Hepatocyte (in vitro differentiated cells): ENCODE data around the gene CAT. TPM values are rescaled to one million over a fixed set of nuclear protein-coding genes. Genes with fewer than 3 reads are reported as not detected.

Source experiments
- DNase-seq: peaks from one replicate; pipeline ENCODE4 v3.0.0-alpha.2; 2016; ENCODE audit warnings: low spot score
- H2AFZ ChIP-seq: fragments of 200-600 bp; sonication (generic); 2 replicates; pipeline ENCODE4 v1.6.0; 2016; ENCODE audit warnings: antibody characterized with exemption, mild to moderate bottlenecking
- H3K27ac ChIP-seq: fragments of 200-600 bp; sonication (generic); 2 replicates; pipeline ENCODE4 v1.5.1; 2016; ENCODE audit warnings: mild to moderate bottlenecking
- H3K27me3 ChIP-seq: fragments of 200-600 bp; sonication (generic); 2 replicates; pipeline ENCODE4 v1.6.1; 2016
- H3K36me3 ChIP-seq: fragments of 200-600 bp; sonication (generic); replicated peaks from 2 replicates; pipeline ENCODE4 v1.5.1; 2016; ENCODE audit warnings: low read depth; ENCODE audit not compliant: insufficient read depth
- H3K4me1 ChIP-seq: fragments of 200-600 bp; sonication (generic); 2 replicates; pipeline ENCODE4 v1.5.1; 2016; ENCODE audit warnings: mild to moderate bottlenecking, moderate library complexity; ENCODE audit not compliant: insufficient read depth
- H3K4me2 ChIP-seq: fragments of 200-600 bp; sonication (generic); 2 replicates; pipeline ENCODE4 v1.6.0; 2016
- H3K4me3 ChIP-seq: fragments of 200-600 bp; sonication (generic); 2 replicates; pipeline ENCODE4 v1.5.1; 2016; ENCODE audit warnings: mild to moderate bottlenecking
- H3K79me2 ChIP-seq: fragments of 200-600 bp; sonication (generic); 2 replicates; pipeline ENCODE4 v1.6.0; 2017; ENCODE audit warnings: mild to moderate bottlenecking
- H3K9me2 ChIP-seq: fragments of 200-600 bp; sonication (generic); replicated peaks from 2 replicates; pipeline ENCODE4 v1.6.0; 2017; ENCODE audit warnings: mild to moderate bottlenecking; ENCODE audit not compliant: insufficient read depth
- H3K9me3 ChIP-seq: fragments of 200-600 bp; sonication (generic); 2 replicates; pipeline ENCODE4 v1.5.1; 2016; ENCODE audit warnings: low read depth, mild to moderate bottlenecking
- H4K20me1 ChIP-seq: fragments of 200-600 bp; sonication (generic); 2 replicates; pipeline ENCODE4 v1.6.0; 2016; ENCODE audit warnings: mild to moderate bottlenecking; ENCODE audit not compliant: insufficient read depth, poor library complexity, severe bottlenecking
- EZH2 ChIP-seq: fragments of 200-600 bp; sonication (generic); IDR thresholded peaks from 2 replicates; pipeline ENCODE4 v1.6.1; 2016; ENCODE audit warnings: antibody characterized with exemption, mild to moderate bottlenecking, borderline replicate concordance
- EZH2phosphoT487 ChIP-seq: fragments of 200-600 bp; sonication (generic); IDR thresholded peaks from one replicate; pipeline ENCODE4 v1.6.1; 2018; ENCODE audit warnings: antibody characterized with exemption, mild to moderate bottlenecking, low read depth, moderate library complexity; ENCODE audit not compliant: unreplicated experiment, severe bottlenecking
- WGBS: methylation state at CpG from one replicate; pipeline ENCODE4 v1.1.6; 2016; ENCODE audit warnings: low lambda C conversion rate; ENCODE audit errors: missing lambda C conversion rate; 5-methylcytosine and 5-hydroxymethylcytosine counted together
- polyA plus RNA-seq: library from polyadenylated mRNA; unstranded; fragments of >200 nt; fragmentation: Nextera tagmentation; extraction: Ambion mirVana; gene quantifications from 2 replicates; pipeline ENCODE4 v1.2.1, GENCODE V29; 2016
- total RNA-seq: library from RNA; depleted of rRNA; stranded (reverse); fragments of >200 nt; gene quantifications from 2 replicates; pipeline ENCODE4 v1.2.3, GENCODE V29; 2014
- TF ChIP-seq, protein P1 (sequence below): fragments of 200-600 bp; sonication (generic); IDR thresholded peaks from 2 replicates; pipeline ENCODE4 v1.5.1; 2016; ENCODE audit warnings: antibody characterized with exemption, mild to moderate bottlenecking; ENCODE audit not compliant: poor library complexity

The CAT gene
- total and polyA plus RNA-seq, 2 experiments from 2014 or later, result 0.47 TPM; not detected in 1

DNA sequence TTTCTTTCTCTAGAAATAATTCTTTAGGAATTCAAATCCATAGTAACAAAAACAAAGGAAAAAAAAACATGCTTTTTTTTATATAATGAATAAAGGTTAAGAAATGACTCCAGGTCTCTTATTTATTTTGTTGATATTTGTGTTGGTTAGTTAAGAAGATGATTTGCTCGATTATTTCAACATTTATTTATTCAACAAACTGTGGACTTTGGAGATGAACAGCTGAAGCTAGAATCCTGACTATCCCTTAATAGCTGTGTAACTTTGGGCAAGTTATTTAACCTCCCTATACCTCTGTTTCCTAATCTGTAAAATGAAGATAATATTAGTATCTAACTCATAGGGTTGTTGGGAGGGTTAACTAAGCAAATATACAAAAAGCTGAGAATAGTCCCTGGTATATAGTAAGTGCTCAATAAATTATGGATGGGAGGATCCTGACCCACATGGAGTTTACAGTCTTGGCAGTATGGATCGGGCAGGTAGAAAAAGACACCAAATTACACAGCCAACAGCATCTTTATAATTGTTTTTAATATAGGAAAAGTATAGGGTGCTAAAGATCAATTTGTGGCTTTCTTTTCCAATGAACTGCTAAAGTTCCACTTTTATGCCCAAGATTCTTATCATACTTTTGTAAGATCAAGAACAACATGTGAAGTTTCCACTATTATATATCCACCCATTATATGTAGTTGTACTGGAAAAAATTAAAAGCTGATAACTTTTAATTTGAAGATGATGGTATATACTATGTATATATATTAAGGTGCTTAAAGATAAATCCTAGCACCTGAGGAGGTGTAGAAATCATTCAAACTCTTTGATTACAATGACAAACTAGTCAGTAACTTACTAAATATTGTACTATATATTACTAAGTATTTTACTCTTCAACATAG lies 1.3 kb upstream of the CAT start:
- peaks cover 3% of the 10 kb centered on the region for H3K4me1 ChIP-seq
- no peak for DNase-seq
- WGBS, result 87% methylated on average over 2 of the region's 2 CpGs
- H3K27me3 ChIP-seq, result no peaks in the 10 kb centered on the region
- H3K36me3 ChIP-seq, result no peaks in the 10 kb centered on the region
- H3K9me2 ChIP-seq, result no peaks in the 10 kb centered on the region
- H3K4me3 ChIP-seq, result no peak overlapping the region
- H3K79me2 ChIP-seq, result no peaks in the 10 kb centered on the region
- H2AFZ ChIP-seq, result no peak overlapping the region
- no peaks in the 10 kb centered on the region for H4K20me1 ChIP-seq
- no peak overlapping the region for H3K4me2 ChIP-seq
- H3K27ac ChIP-seq, result no peak overlapping the region
- TF ChIP-seq, protein P1, sequence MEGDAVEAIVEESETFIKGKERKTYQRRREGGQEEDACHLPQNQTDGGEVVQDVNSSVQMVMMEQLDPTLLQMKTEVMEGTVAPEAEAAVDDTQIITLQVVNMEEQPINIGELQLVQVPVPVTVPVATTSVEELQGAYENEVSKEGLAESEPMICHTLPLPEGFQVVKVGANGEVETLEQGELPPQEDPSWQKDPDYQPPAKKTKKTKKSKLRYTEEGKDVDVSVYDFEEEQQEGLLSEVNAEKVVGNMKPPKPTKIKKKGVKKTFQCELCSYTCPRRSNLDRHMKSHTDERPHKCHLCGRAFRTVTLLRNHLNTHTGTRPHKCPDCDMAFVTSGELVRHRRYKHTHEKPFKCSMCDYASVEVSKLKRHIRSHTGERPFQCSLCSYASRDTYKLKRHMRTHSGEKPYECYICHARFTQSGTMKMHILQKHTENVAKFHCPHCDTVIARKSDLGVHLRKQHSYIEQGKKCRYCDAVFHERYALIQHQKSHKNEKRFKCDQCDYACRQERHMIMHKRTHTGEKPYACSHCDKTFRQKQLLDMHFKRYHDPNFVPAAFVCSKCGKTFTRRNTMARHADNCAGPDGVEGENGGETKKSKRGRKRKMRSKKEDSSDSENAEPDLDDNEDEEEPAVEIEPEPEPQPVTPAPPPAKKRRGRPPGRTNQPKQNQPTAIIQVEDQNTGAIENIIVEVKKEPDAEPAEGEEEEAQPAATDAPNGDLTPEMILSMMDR, result no peak
- no peak for TF ChIP-seq EZH2
- TF ChIP-seq EZH2phosphoT487, result no peak
- no peaks in the 10 kb centered on the region for H3K9me3 ChIP-seq

DNA sequence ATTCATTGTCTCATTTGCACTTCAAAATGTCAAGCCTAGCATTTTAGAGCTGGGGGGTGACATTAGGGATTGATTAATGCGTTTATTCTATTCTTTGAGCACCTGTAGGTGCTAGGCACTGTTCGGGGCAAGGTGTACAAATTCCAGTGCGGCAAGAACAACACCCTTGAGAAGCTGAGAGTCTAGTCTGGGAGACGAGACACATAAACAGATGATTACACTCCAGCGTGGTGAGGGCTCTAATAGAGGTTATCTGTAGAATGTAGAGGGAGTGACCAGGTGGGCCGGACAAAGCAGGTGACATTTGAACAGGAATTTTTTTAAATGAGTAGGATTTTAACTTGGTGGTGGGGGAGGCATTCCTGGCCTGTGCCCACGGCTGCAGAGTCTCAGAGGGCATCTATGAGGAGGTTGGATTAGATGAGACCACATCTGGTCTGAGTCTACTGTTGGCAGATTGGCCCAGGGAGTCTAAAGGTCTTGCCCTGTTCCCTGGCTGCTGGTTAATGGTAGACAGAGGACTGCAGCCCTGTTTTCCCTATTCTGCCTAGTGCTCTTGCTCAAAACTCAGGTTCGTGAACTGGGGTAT lies 970 bp downstream of the CAT start:
- H3K36me3 ChIP-seq, result no peaks in the 10 kb centered on the region
- no peak overlapping the region for H2AFZ ChIP-seq
- peaks cover 3% of the 10 kb centered on the region for H3K4me1 ChIP-seq
- H3K9me3 ChIP-seq, result no peaks in the 10 kb centered on the region
- H3K27ac ChIP-seq, result no peak overlapping the region
- no peaks in the 10 kb centered on the region for H4K20me1 ChIP-seq
- H3K4me2 ChIP-seq, result no peak overlapping the region
- WGBS, result 76% methylated on average over 8 of the region's 8 CpGs
- H3K4me3 ChIP-seq, result no peak overlapping the region
- no peaks in the 10 kb centered on the region for H3K9me2 ChIP-seq
- DNase-seq, result no peak
- no peaks in the 10 kb centered on the region for H3K79me2 ChIP-seq
- no peaks in the 10 kb centered on the region for H3K27me3 ChIP-seq
- TF ChIP-seq EZH2phosphoT487 (no peak), EZH2 (no peak)
- TF ChIP-seq, protein P1, result no peak

DNA sequence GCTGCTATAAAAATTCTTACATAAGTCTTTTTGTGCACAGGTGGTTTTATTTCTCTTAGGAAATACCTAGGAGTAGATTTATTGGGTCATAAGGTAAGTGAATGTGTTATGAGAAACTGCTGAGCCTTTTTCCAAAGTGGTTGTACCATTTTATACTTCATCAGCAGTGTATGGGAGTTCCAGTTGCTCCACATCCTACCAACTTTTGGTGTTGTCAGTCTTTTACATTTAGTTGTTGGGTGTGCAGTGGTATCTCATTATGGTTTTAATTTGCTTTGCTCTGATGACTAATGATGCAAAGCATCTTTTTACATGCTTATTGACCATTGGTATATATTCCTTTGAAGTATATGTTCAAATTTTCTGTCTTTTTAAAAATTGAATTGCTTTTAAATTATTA lies 3.1 kb downstream of the CAT start:
- H3K27ac ChIP-seq, result no peak overlapping the region
- H3K79me2 ChIP-seq, result no peaks in the 10 kb centered on the region
- no peaks in the 10 kb centered on the region for H3K9me3 ChIP-seq
- H3K4me1 ChIP-seq, result peaks cover 3% of the 10 kb centered on the region
- no peak overlapping the region for H3K4me2 ChIP-seq
- H3K9me2 ChIP-seq, result no peaks in the 10 kb centered on the region
- DNase-seq, result no peak
- no peak overlapping the region for H2AFZ ChIP-seq
- H3K4me3 ChIP-seq, result no peak overlapping the region
- H4K20me1 ChIP-seq, result no peaks in the 10 kb centered on the region
- no peaks in the 10 kb centered on the region for H3K36me3 ChIP-seq
- TF ChIP-seq, protein P1, result no peak
- no peak for TF ChIP-seq EZH2phosphoT487
- no peak for TF ChIP-seq EZH2
- H3K27me3 ChIP-seq, result no peaks in the 10 kb centered on the region
